ENCODE data around the gene PDAP1. TPM values are rescaled to one million over a fixed set of nuclear protein-coding genes. Genes with fewer than 3 reads are reported as not detected.

Gene PDAP1
- total and polyA plus RNA-seq, 9 of the 15 experiments (the other 6 are each of a cell fraction or from before 2014, with no cell fraction given) = 10.2 to 315 (median 129) TPM

GRCh38 chr7:99408379-99409191, at the start of gene PDAP1, which contains the start of gene BUD31 (continued):
- TF ChIP-seq ZFP30 (CRISPR knock-in tag; IDR thresholded peaks at IDR 0.05; ENCODE audit: borderline replicate concordance) = no peak
- TF ChIP-seq BDP1 (IDR thresholded peaks at IDR 0.05; ENCODE audit: insufficient read depth, insufficient read length) = no peak
- TF ChIP-seq RBM15 (IDR thresholded peaks at IDR 0.05; ENCODE audit: insufficient read depth, low read length) = no peak
- TF ChIP-seq MGA (IDR thresholded peaks at IDR 0.05) = no peak
- peak; percentile 95 for TF ChIP-seq ELF1 (tag; IDR thresholded peaks at IDR 0.05)
- TF ChIP-seq HDAC1 (IDR thresholded peaks at IDR 0.05) = peak in 1 of 2 experiments; percentile 92; a peak in 1 of 4 replicates
- TF ChIP-seq CHD1 (IDR thresholded peaks at IDR 0.05; ENCODE audit: low read length) = no peak
- no peak for TF ChIP-seq SETDB1 (IDR thresholded peaks at IDR 0.05; ENCODE audit: low read length)
- peak; percentile 79 for TF ChIP-seq ZNF766 (CRISPR knock-in tag; conservative IDR thresholded peaks at IDR 0.05)
- no peak for TF ChIP-seq ZKSCAN8 (CRISPR knock-in tag; IDR thresholded peaks at IDR 0.05)
- peak; percentile 87 for TF ChIP-seq ELF2 (CRISPR knock-in tag; IDR thresholded peaks at IDR 0.05)
- no peak for TF ChIP-seq PRMT5 (CRISPR knock-in tag; IDR thresholded peaks at IDR 0.05)
- TF ChIP-seq KDM4B (IDR thresholded peaks at IDR 0.05; ENCODE audit: borderline replicate concordance in 2 of 2, low read depth in 1 of 2) = peak in 1 of 2 experiments; percentile 84; a peak in 2 of 4 replicates
- peak; percentile 74 for TF ChIP-seq ATF6 (CRISPR knock-in tag; IDR thresholded peaks at IDR 0.05)

Data from K562 (cell line).